Lung (tissue), 12 donors: Measurements from ENCODE around the gene CACNA1S. TPM values are rescaled to one million over a fixed set of nuclear protein-coding genes. Genes with fewer than 3 reads are reported as not detected.

ENCODE experiments used
- ATAC-seq: fragments of 200-7000 bp; cut with Tn5 transposase; one replicate; pipeline ENCODE4 v1.9.1; 2020; ENCODE audit warnings: moderate number of reproducible peaks; ENCODE audit not compliant: insufficient read depth, low FRiP score
- DNase-seq, 3 donors: peaks; one replicate each; pipeline ENCODE4 v3.0.0-alpha.2; 2013 to 2017
- H3K27ac ChIP-seq, 2 donors: one replicate each; pipeline ENCODE4 v1.5.1; 2013; ENCODE audit warnings: mild to moderate bottlenecking in 2 of 2, moderate library complexity in 2 of 2, control low read depth in 1 of 2, inconsistent platforms in 1 of 2, low read depth in 1 of 2, low read length in 1 of 2
- H3K27me3 ChIP-seq, 3 donors: one replicate each; pipeline ENCODE4 v1.5.1; 2013; ENCODE audit warnings: low read length in 2 of 3; ENCODE audit not compliant: control insufficient read depth in 3 of 3, insufficient read depth in 3 of 3
- H3K36me3 ChIP-seq, 4 donors: one replicate each; pipeline ENCODE4 v1.5.1; 2013; ENCODE audit warnings: low read length in 4 of 4, mild to moderate bottlenecking in 1 of 4, moderate library complexity in 1 of 4; ENCODE audit not compliant: control insufficient read depth in 4 of 4, insufficient read depth in 4 of 4
- H3K4me1 ChIP-seq, 5 donors: one replicate each; pipeline ENCODE4 v1.5.1; 2013; ENCODE audit warnings: low read length in 5 of 5, mild to moderate bottlenecking in 2 of 5, moderate library complexity in 1 of 5; ENCODE audit not compliant: control insufficient read depth in 5 of 5, insufficient read depth in 5 of 5
- H3K4me3 ChIP-seq: one replicate; pipeline ENCODE4 v1.5.1; 2013; ENCODE audit warnings: mild to moderate bottlenecking, control low read depth, moderate library complexity
- H3K9ac ChIP-seq, 2 donors: one replicate each; pipeline ENCODE4 v1.5.1; 2013; ENCODE audit warnings: low read length in 2 of 2, control low read depth in 1 of 2; ENCODE audit not compliant: insufficient read depth in 1 of 2
- H3K9me3 ChIP-seq, 4 donors: one replicate each; pipeline ENCODE4 v1.5.1; 2013; ENCODE audit warnings: low read length in 3 of 4, mild to moderate bottlenecking in 1 of 4, moderate library complexity in 1 of 4; ENCODE audit not compliant: control insufficient read depth in 4 of 4, insufficient read depth in 3 of 4
- WGBS, 2 donors: extraction: QIAGEN DNeasy Blood & Tissue Kit; methylation state at CpG; one replicate each; pipeline ENCODE4 v1.1.7; 2013; 5-methylcytosine and 5-hydroxymethylcytosine counted together
- polyA plus RNA-seq, 2 donors: library from polyadenylated mRNA; stranded (reverse); fragments of 200-250 nt; gene quantifications; one replicate each; pipeline ENCODE4 v1.2.1, GENCODE V29; 2013
- total RNA-seq, 2 donors: library from RNA; depleted of rRNA in 1 of 2; stranded (reverse); fragments of >200 nt in 1 of 2; gene quantifications; one replicate each; pipeline ENCODE4 v1.2.1, GENCODE V29; 2014 to 2021
- TF ChIP-seq, protein P1 (sequence below): IDR thresholded peaks from 2 replicates; pipeline ENCODE4 v1.5.1; 2012; ENCODE audit warnings: mild to moderate bottlenecking; ENCODE audit errors: control extremely low read depth, extremely low read depth
- donor health status: control.
- donor health status: control.
- donor health status: Bipolar disorder and iron deficiency.
- donor health status: healthy.
- donor health status: DM: yes; HTN: yes; CAD: no.

CACNA1S gene
- total and polyA plus RNA-seq, 4 donors, result 0.01 to 0.20 (median 0.02) TPM; not detected in 1

DNA sequence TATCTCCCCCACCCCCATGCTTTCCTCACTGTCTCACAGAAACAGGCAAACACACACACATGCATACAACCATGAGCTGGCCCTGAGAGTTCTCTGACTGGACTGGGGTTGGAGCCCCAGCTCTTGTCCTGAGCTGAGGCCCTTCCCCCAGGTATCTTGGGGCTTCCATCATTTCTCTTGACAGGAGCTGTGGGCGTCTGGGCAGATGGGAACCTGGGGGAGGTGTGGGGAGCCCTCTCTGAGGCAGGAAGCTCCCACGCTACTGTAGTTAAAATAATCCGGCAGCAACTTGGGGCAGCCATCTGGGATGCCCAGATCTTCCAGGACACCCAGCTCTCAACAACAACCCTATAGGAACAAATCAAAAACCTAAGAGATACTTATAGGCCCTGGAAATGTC lies 86.0 kb downstream of the CACNA1S start:
- WGBS, 2 donors, result 30 to 66% methylated on average over 3 of the region's 3 CpGs
- Histone ChIP-seq H3K36me3 (no peaks in the 10 kb centered on the region), H3K4me3 (no peak overlapping the region), H3K9me3 (no peaks in the 10 kb centered on the region), H3K27ac (no peak overlapping the region), H3K4me1 (peaks cover 5 to 81% (median 34%) of the 10 kb centered on the region in 5 donors), H3K27me3 (no peaks in the 10 kb centered on the region), H3K9ac (no peak overlapping the region)
- DNase-seq (no peak), ATAC-seq (no peak)
- TF ChIP-seq, protein P1, sequence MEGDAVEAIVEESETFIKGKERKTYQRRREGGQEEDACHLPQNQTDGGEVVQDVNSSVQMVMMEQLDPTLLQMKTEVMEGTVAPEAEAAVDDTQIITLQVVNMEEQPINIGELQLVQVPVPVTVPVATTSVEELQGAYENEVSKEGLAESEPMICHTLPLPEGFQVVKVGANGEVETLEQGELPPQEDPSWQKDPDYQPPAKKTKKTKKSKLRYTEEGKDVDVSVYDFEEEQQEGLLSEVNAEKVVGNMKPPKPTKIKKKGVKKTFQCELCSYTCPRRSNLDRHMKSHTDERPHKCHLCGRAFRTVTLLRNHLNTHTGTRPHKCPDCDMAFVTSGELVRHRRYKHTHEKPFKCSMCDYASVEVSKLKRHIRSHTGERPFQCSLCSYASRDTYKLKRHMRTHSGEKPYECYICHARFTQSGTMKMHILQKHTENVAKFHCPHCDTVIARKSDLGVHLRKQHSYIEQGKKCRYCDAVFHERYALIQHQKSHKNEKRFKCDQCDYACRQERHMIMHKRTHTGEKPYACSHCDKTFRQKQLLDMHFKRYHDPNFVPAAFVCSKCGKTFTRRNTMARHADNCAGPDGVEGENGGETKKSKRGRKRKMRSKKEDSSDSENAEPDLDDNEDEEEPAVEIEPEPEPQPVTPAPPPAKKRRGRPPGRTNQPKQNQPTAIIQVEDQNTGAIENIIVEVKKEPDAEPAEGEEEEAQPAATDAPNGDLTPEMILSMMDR, result no peak

DNA sequence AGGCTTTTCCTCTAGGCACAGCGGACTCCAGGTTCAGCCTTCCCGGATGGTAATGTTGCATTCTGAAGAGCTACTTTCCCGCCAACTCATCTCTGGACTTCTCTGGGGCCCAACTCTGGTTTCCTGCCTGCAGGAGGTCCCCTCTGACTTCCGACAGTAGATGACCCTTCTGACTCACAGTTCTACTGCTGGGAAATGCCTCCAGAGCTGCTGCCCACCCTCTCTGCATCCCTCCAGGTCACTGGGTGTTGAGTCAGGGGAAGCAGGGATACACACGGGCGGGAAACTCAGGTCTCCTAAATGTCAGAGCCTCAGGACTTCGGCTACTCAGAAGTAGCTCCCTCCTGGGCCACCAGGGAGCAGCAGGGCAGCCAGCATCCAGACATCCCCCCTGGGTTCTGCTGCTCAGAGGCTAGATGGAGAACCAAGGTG lies 86.6 kb downstream of the CACNA1S start:
- DNase-seq, result no peak
- WGBS, 2 donors, result 60% methylated on average over 7 of the region's 7 CpGs
- H3K9me3 ChIP-seq, result no peaks in the 10 kb centered on the region
- no peak overlapping the region for H3K4me3 ChIP-seq
- H3K4me1 ChIP-seq, result peaks cover 5 to 85% (median 34%) of the 10 kb centered on the region in 5 donors
- no peaks in the 10 kb centered on the region for H3K36me3 ChIP-seq
- H3K27me3 ChIP-seq, result no peaks in the 10 kb centered on the region
- no peak overlapping the region for H3K27ac ChIP-seq
- TF ChIP-seq, protein P1, result no peak
- H3K9ac ChIP-seq, result no peak overlapping the region
- ATAC-seq, result no peak

DNA sequence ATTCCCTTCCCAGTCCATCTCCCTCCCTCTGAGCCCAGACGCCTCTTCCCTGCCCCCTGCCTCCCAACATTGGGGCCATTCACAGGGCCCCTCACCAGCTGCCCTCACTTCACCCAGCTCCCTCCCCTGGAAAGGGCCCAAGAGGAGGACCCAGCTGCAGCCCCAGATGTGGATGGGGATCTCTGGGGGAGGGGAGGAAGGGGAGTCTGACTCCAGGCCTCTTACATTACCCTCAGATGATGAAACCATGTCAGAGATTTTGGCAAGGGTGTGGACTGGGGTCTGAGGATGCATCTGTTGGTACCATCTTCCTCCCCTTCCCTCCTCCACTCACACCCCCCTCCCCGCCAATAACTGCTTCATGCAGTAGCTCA lies 87.6 kb downstream of the CACNA1S start:
- Histone ChIP-seq H3K4me1 (peaks cover 5 to 88% (median 34%) of the 10 kb centered on the region in 5 donors), H3K9me3 (no peaks in the 10 kb centered on the region), H3K27me3 (no peaks in the 10 kb centered on the region), H3K4me3 (no peak overlapping the region), H3K36me3 (no peaks in the 10 kb centered on the region), H3K9ac (no peak overlapping the region), H3K27ac (no peak overlapping the region)
- WGBS, 2 donors, result 62 to 81% methylated on average over 2 of the region's 2 CpGs
- TF ChIP-seq, protein P1, result no peak
- peak in 1 of 3 donors; percentile 32 for DNase-seq
- ATAC-seq, result no peak
